ENCODE results near the gene TMEM63A.
"Not testable (repeated sequence)": the region's sequence is repeated elsewhere in the genome, so short reads cannot be mapped to it uniquely, and the experiment has no call there.

TMEM63A gene

GRCh38 chr1:225908773-225909172, 26.6 kb upstream of the TMEM63A start:
- no peak for DNase-seq (ENCODE audit: low spot score)

- DNase-seq (ENCODE audit: low spot score), result no peak
Observed at GRCh38 chr1:225908013-225908640, 25.9 kb upstream of the TMEM63A start.

- DNase-seq (ENCODE audit: low spot score), result no peak
Observed at GRCh38 chr1:225907341-225907740, 25.2 kb upstream of the TMEM63A start.

- DNase-seq (ENCODE audit: low spot score), result no peak
Observed at GRCh38 chr1:225906467-225906866, 24.3 kb upstream of the TMEM63A start.

- no peak for DNase-seq (ENCODE audit: low spot score)
Observed at GRCh38 chr1:225903623-225904022, 21.4 kb upstream of the TMEM63A start.

GRCh38 chr1:225899044-225899925, 17.1 kb upstream of the TMEM63A start:
- DNase-seq (ENCODE audit: low spot score), result no peak

GRCh38 chr1:225897595-225898514, 15.7 kb upstream of the TMEM63A start:
- DNase-seq (ENCODE audit: low spot score), result no peak

- no peak for DNase-seq (ENCODE audit: low spot score)
Observed at GRCh38 chr1:225896937-225897549, 14.9 kb upstream of the TMEM63A start.

GRCh38 chr1:225896494-225896893, 14.3 kb upstream of the TMEM63A start:
- no peak for DNase-seq (ENCODE audit: low spot score)

GRCh38 chr1:225892307-225892706, 10.1 kb upstream of the TMEM63A start:
- DNase-seq (ENCODE audit: low spot score), result no peak

GRCh38 chr1:225891229-225891972, 9.2 kb upstream of the TMEM63A start:
- DNase-seq (ENCODE audit: low spot score), result no peak

GRCh38 chr1:225890346-225891228, 8.4 kb upstream of the TMEM63A start:
- DNase-seq (ENCODE audit: low spot score), result no peak

GRCh38 chr1:225889743-225890142, 7.6 kb upstream of the TMEM63A start:
- no peak for DNase-seq (ENCODE audit: low spot score)

GRCh38 chr1:225888898-225889601, 6.9 kb upstream of the TMEM63A start, which contains the start of gene LEFTY1:
Gene LEFTY1, minus strand, starts transcription at chr1:225889146. Its CDS starts 80 bp downstream, at chr1:225889066.
- DNase-seq (ENCODE audit: low spot score), result no peak

- no peak for DNase-seq (ENCODE audit: low spot score)
Observed at GRCh38 chr1:225888289-225888897, 6.2 kb upstream of the TMEM63A start.

- not testable (repeated sequence) for DNase-seq (ENCODE audit: low spot score)
Observed at GRCh38 chr1:225887554-225888288, 5.5 kb upstream of the TMEM63A start.

GRCh38 chr1:225887030-225887314, 4.8 kb upstream of the TMEM63A start:
- DNase-seq (ENCODE audit: low spot score), result no peak

Measured in Ammon's horn (tissue), 1 donor.